Activated CD8-positive, alpha-beta memory T cell treated with anti-CD3 and anti-CD28 coated beads for 24 hours (primary cell): ENCODE measurements around the gene GTF3C2.

Experiments used
- DNase-seq: peaks from one replicate; pipeline ENCODE4 v3.0.0-alpha.2; 2020

Gene GTF3C2

GRCh38 chr2:27356382-27357181, at the start of gene GTF3C2:
GTF3C2 (minus strand) TSS chr2:27356764; CDS start chr2:27343554, 13,210 bp downstream.
- DNase-seq: peak; percentile 96

GRCh38 chr2:27400348-27401135, 44.0 kb upstream of the GTF3C2 start:
- no peak for DNase-seq

GRCh38 chr2:27398962-27399361, 42.4 kb upstream of the GTF3C2 start:
- DNase-seq: no peak

- DNase-seq: no peak
These were observed 36.7 kb upstream of the GTF3C2 start for GRCh38 chr2:27393225-27393624.

- no peak for DNase-seq
These were observed 34.5 kb upstream of the GTF3C2 start for GRCh38 chr2:27390822-27391679.

GRCh38 chr2:27381577-27382181, 25.1 kb upstream of the GTF3C2 start:
- DNase-seq: no peak

- DNase-seq: peak; percentile 94
These were observed 24.3 kb upstream of the GTF3C2 start, which contains the start of gene ZNF513 for GRCh38 chr2:27380626-27381545. ZNF513 (minus strand) TSS chr2:27380734; CDS start chr2:27380526, 208 bp downstream.

GRCh38 chr2:27379836-27380625, 23.5 kb upstream of the GTF3C2 start:
- DNase-seq: no peak

- no peak for DNase-seq
These were observed 22.8 kb upstream of the GTF3C2 start for GRCh38 chr2:27379383-27379835.

GRCh38 chr2:27378809-27379290, 22.3 kb upstream of the GTF3C2 start:
- DNase-seq: no peak

- peak; percentile 67 for DNase-seq
These were observed 21.7 kb upstream of the GTF3C2 start for GRCh38 chr2:27378096-27378808.

GRCh38 chr2:27377618-27378095, 21.1 kb upstream of the GTF3C2 start:
- DNase-seq: peak; percentile 62

- no peak for DNase-seq
These were observed 20.5 kb upstream of the GTF3C2 start for GRCh38 chr2:27376866-27377617.

- no peak for DNase-seq
These were observed 19.7 kb upstream of the GTF3C2 start for GRCh38 chr2:27376151-27376865.

- DNase-seq: no peak
These were observed 19.0 kb upstream of the GTF3C2 start for GRCh38 chr2:27375513-27376099.

- no peak for DNase-seq
These were observed 17.0 kb upstream of the GTF3C2 start for GRCh38 chr2:27373567-27373966.

- no peak for DNase-seq
These were observed 16.4 kb upstream of the GTF3C2 start for GRCh38 chr2:27372937-27373336.
